HepG2 (cell line): ENCODE data around the gene SGMS1. TPM values are rescaled to one million over a fixed set of nuclear protein-coding genes. Genes with fewer than 3 reads are reported as not detected.

ENCODE experiments used
- CC2D1A ChIP-seq: sonication (generic); formaldehyde crosslinking; IDR thresholded peaks from 2 replicates; pipeline ENCODE4 v1.8.1; 2023; ENCODE audit warnings: mild to moderate bottlenecking, missing genetic modification reagents
- DNMT1 ChIP-seq: sonication (generic); formaldehyde crosslinking; IDR thresholded peaks from 2 replicates; pipeline ENCODE4 v1.5.1; 2020; ENCODE audit warnings: mild to moderate bottlenecking, missing genetic modification reagents
- DR1 ChIP-seq: sonication (generic); formaldehyde crosslinking; IDR thresholded peaks from 2 replicates; pipeline ENCODE4 v1.8.0; 2021; ENCODE audit warnings: mild to moderate bottlenecking, missing genetic modification reagents, inconsistent platforms
- FLYWCH1 ChIP-seq: sonication (generic); formaldehyde crosslinking; IDR thresholded peaks from 2 replicates; pipeline ENCODE4 v1.8.1; 2023; ENCODE audit warnings: mild to moderate bottlenecking, missing genetic modification reagents
- FOXC1 ChIP-seq: sonication (generic); formaldehyde crosslinking; IDR thresholded peaks from 2 replicates; pipeline ENCODE4 v1.8.0; 2022; ENCODE audit warnings: mild to moderate bottlenecking, missing genetic modification reagents, borderline replicate concordance
- IKZF1 ChIP-seq: fragments of 450-650 bp; IDR thresholded peaks from 2 replicates; pipeline ENCODE4 v1.7.1; 2016
- KLF9 ChIP-seq: IDR thresholded peaks from 2 replicates; pipeline ENCODE4 v1.6.1; 2016; ENCODE audit warnings: low read depth
- MATR3 ChIP-seq: sonication (generic); formaldehyde crosslinking; IDR thresholded peaks from 2 replicates; pipeline ENCODE4 v1.4.0; 2020; ENCODE audit warnings: missing genetic modification reagents
- NFYB ChIP-seq: sonication (generic); formaldehyde crosslinking; IDR thresholded peaks from 2 replicates; pipeline ENCODE4 v1.4.0; 2020; ENCODE audit warnings: missing genetic modification reagents
- THYN1 ChIP-seq: sonication (generic); formaldehyde crosslinking; IDR thresholded peaks from 2 replicates; pipeline ENCODE4 v1.8.1; 2023; ENCODE audit warnings: low read depth, mild to moderate bottlenecking, moderate library complexity, missing genetic modification reagents, borderline replicate concordance
- TRIM24 ChIP-seq: sonication (generic); formaldehyde crosslinking; IDR thresholded peaks from 2 replicates; pipeline ENCODE4 v1.8.0; 2022; ENCODE audit warnings: mild to moderate bottlenecking, missing genetic modification reagents
- ZBTB44 ChIP-seq: sonication (generic); formaldehyde crosslinking; IDR thresholded peaks from 2 replicates; pipeline ENCODE4 v1.4.0; 2020; ENCODE audit warnings: missing genetic modification reagents
- ZFP41 ChIP-seq: sonication (generic); formaldehyde crosslinking; IDR thresholded peaks from 2 replicates; pipeline ENCODE4 v1.4.0; 2020; ENCODE audit warnings: mild to moderate bottlenecking, missing genetic modification reagents, borderline replicate concordance
- ZNF124 ChIP-seq: sonication (generic); formaldehyde crosslinking; IDR thresholded peaks from 2 replicates; pipeline ENCODE4 v1.4.0; 2020; ENCODE audit warnings: missing genetic modification reagents
- ZNF30 ChIP-seq: sonication (generic); formaldehyde crosslinking; IDR thresholded peaks from 2 replicates; pipeline ENCODE4 v1.5.0; 2020; ENCODE audit warnings: mild to moderate bottlenecking, missing genetic modification reagents
- ZNF556 ChIP-seq: sonication (generic); formaldehyde crosslinking; IDR thresholded peaks from 2 replicates; pipeline ENCODE4 v1.4.0; 2020; ENCODE audit warnings: mild to moderate bottlenecking, missing genetic modification reagents, borderline replicate concordance
- polyA plus RNA-seq, 8 experiments: library from polyadenylated mRNA; depleted of rRNA in 3 of 8; stranded (reverse) in 7 of 8; unstranded in 1 of 8; fragments of >200 nt; fragmentation: Illumina TruSeq in 4 of 8; extraction: Trizol in 4 of 8; gene quantifications; 2 replicates each; pipeline versions ENCODE4 v1.2.1 to v1.2.3, GENCODE V29; 2011 to 2016; ENCODE audit warnings: low read depth in 4 of 8, missing spikeins in 1 of 8, mixed read lengths in 1 of 8; ENCODE audit not compliant: insufficient read depth in 1 of 8
- total RNA-seq, 5 experiments: library from RNA; depleted of rRNA; stranded (reverse); fragments of >200 nt; fragmentation: Illumina TruSeq; extraction: Trizol; gene quantifications; 2 replicates each; pipeline ENCODE4 v1.2.3, GENCODE V29; 2016; ENCODE audit warnings: low read depth in 1 of 5
- TF ChIP-seq, protein P1 (sequence below): sonication (generic); formaldehyde crosslinking; conservative IDR thresholded peaks from 2 replicates; pipeline ENCODE4 v1.8.0; 2022; ENCODE audit warnings: low read depth, missing genetic modification reagents
- TF ChIP-seq, protein P2 (sequence below): sonication (generic); formaldehyde crosslinking; IDR thresholded peaks from 2 replicates; pipeline ENCODE4 v1.5.0; 2020; ENCODE audit warnings: missing genetic modification reagents
- TF ChIP-seq, protein P3 (sequence below): IDR thresholded peaks from 2 replicates; pipeline ENCODE4 v1.6.1; 2016; ENCODE audit warnings: missing biosample characterization, missing genetic modification reagents, low read depth
- TF ChIP-seq, protein P4 (sequence below): sonication (generic); formaldehyde crosslinking; IDR thresholded peaks from 2 replicates; pipeline ENCODE4 v1.8.0; 2022; ENCODE audit warnings: mild to moderate bottlenecking, missing genetic modification reagents, moderate library complexity
- TF ChIP-seq, protein P5 (sequence below): sonication (generic); formaldehyde crosslinking; conservative IDR thresholded peaks from 2 replicates; pipeline ENCODE4 v1.4.0; 2020; ENCODE audit warnings: mild to moderate bottlenecking, missing genetic modification reagents, moderate library complexity

SGMS1 gene
- total and polyA plus RNA-seq, 2 of the 13 experiments (the other 11 are each of a cell fraction or from before 2014, with no cell fraction given), result 6.5 to 15.1 TPM

DNA sequence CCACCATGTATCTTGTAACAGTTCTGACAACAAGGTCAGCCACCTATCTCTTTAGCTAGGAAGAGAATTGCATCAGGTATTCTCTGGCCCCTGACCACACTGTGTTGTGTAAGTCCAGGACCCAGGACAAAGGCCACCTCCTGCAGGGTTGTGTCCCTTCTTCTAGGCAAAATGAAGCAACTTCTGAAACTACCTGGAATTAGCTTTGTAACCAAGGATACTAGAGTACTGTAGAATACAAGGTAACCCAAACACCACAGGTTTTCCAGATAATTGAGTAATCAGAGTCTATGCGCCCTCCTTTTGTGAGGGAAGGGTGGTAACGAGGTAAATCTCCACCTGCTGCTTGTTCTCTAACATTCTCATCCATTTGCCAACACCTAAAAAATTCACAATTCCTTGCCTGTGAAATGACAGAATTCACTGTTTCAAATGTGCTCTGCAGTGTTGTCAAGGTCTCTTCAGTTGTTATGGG is 51.7 kb downstream of the SGMS1 start (continued):
- TF ChIP-seq ZBTB44, result no peak
- no peak for TF ChIP-seq FLYWCH1 (CRISPR knock-in tag)
- no peak for TF ChIP-seq ZNF556 (CRISPR knock-in tag)
- TF ChIP-seq ZNF124 (CRISPR knock-in tag), result no peak
- TF ChIP-seq IKZF1, result no peak
- TF ChIP-seq DNMT1 (CRISPR knock-in tag), result no peak
- TF ChIP-seq, protein P1, sequence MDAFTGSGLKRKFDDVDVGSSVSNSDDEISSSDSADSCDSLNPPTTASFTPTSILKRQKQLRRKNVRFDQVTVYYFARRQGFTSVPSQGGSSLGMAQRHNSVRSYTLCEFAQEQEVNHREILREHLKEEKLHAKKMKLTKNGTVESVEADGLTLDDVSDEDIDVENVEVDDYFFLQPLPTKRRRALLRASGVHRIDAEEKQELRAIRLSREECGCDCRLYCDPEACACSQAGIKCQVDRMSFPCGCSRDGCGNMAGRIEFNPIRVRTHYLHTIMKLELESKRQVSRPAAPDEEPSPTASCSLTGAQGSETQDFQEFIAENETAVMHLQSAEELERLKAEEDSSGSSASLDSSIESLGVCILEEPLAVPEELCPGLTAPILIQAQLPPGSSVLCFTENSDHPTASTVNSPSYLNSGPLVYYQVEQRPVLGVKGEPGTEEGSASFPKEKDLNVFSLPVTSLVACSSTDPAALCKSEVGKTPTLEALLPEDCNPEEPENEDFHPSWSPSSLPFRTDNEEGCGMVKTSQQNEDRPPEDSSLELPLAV, result no peak
- TF ChIP-seq ZFP41 (CRISPR knock-in tag), result no peak
- TF ChIP-seq TRIM24 (CRISPR knock-in tag), result peak; percentile 94
- no peak for TF ChIP-seq ZNF30 (CRISPR knock-in tag)
- TF ChIP-seq KLF9 (CRISPR knock-in tag), result no peak
- TF ChIP-seq, protein P2, sequence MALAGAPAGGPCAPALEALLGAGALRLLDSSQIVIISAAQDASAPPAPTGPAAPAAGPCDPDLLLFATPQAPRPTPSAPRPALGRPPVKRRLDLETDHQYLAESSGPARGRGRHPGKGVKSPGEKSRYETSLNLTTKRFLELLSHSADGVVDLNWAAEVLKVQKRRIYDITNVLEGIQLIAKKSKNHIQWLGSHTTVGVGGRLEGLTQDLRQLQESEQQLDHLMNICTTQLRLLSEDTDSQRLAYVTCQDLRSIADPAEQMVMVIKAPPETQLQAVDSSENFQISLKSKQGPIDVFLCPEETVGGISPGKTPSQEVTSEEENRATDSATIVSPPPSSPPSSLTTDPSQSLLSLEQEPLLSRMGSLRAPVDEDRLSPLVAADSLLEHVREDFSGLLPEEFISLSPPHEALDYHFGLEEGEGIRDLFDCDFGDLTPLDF, result no peak
- TF ChIP-seq, protein P3, sequence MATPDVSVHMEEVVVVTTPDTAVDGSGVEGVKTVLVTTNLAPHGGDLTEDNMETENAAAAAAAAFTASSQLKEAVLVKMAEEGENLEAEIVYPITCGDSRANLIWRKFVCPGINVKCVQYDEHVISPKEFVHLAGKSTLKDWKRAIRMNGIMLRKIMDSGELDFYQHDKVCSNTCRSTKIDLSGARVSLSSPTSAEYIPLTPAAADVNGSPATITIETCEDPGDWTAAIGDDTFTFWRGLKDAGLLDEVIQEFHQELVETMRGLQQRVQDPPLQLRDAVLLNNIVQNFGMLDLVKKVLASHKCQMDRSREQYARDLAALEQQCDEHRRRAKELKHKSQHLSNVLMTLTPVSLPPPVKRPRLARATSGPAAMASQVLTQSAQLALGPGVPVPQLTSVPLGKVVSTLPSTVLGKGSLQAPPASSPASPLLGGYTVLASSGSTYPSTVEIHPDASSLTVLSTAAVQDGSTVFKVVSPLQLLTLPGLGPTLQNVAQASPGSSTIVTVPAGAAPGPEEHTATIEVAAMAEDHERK (CRISPR knock-in tag), result no peak
- TF ChIP-seq, protein P4, sequence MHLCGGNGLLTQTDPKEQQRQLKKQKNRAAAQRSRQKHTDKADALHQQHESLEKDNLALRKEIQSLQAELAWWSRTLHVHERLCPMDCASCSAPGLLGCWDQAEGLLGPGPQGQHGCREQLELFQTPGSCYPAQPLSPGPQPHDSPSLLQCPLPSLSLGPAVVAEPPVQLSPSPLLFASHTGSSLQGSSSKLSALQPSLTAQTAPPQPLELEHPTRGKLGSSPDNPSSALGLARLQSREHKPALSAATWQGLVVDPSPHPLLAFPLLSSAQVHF (CRISPR knock-in tag), result no peak
- TF ChIP-seq, protein P5, sequence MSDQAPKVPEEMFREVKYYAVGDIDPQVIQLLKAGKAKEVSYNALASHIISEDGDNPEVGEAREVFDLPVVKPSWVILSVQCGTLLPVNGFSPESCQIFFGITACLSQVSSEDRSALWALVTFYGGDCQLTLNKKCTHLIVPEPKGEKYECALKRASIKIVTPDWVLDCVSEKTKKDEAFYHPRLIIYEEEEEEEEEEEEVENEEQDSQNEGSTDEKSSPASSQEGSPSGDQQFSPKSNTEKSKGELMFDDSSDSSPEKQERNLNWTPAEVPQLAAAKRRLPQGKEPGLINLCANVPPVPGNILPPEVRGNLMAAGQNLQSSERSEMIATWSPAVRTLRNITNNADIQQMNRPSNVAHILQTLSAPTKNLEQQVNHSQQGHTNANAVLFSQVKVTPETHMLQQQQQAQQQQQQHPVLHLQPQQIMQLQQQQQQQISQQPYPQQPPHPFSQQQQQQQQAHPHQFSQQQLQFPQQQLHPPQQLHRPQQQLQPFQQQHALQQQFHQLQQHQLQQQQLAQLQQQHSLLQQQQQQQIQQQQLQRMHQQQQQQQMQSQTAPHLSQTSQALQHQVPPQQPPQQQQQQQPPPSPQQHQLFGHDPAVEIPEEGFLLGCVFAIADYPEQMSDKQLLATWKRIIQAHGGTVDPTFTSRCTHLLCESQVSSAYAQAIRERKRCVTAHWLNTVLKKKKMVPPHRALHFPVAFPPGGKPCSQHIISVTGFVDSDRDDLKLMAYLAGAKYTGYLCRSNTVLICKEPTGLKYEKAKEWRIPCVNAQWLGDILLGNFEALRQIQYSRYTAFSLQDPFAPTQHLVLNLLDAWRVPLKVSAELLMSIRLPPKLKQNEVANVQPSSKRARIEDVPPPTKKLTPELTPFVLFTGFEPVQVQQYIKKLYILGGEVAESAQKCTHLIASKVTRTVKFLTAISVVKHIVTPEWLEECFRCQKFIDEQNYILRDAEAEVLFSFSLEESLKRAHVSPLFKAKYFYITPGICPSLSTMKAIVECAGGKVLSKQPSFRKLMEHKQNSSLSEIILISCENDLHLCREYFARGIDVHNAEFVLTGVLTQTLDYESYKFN (CRISPR knock-in tag), result peak; percentile 89
- TF ChIP-seq MATR3, result no peak
- no peak for TF ChIP-seq THYN1
- TF ChIP-seq NFYB (CRISPR knock-in tag), result no peak
- TF ChIP-seq CC2D1A (CRISPR knock-in tag), result no peak
- TF ChIP-seq DR1, result no peak
- peak; percentile 64; the same call in 1 of the 2 replicates for TF ChIP-seq FOXC1 (CRISPR knock-in tag)
